KMS-11 (cell line): ENCODE results near the gene CAMK4.

Experiments
- H2AFZ ChIP-seq: fragments of 200-600 bp; sonication (generic); 2 replicates; pipeline ENCODE4 v1.6.1; 2016; ENCODE audit warnings: antibody characterized with exemption, mixed run types, low read depth
- H3K27ac ChIP-seq: fragments of 200-600 bp; sonication (generic); 2 replicates; pipeline ENCODE4 v1.6.1; 2016; ENCODE audit warnings: mild to moderate bottlenecking, mixed run types
- H3K27me3 ChIP-seq: fragments of 200-600 bp; sonication (generic); 2 replicates; pipeline ENCODE4 v1.6.1; 2017; ENCODE audit warnings: mild to moderate bottlenecking, low read depth, mixed run types, moderate library complexity; ENCODE audit not compliant: insufficient read depth
- H3K36me3 ChIP-seq: fragments of 200-600 bp; sonication (generic); 2 replicates; pipeline ENCODE4 v1.6.1; 2017; ENCODE audit warnings: mild to moderate bottlenecking, mixed run types; ENCODE audit not compliant: insufficient read depth
- H3K4me1 ChIP-seq: fragments of 200-600 bp; sonication (generic); 2 replicates; pipeline ENCODE4 v1.6.1; 2016; ENCODE audit warnings: mild to moderate bottlenecking, low read depth, mixed run types; ENCODE audit not compliant: poor library complexity, severe bottlenecking
- H3K4me2 ChIP-seq: fragments of 200-600 bp; sonication (generic); 2 replicates; pipeline ENCODE4 v1.7.0; 2016; ENCODE audit warnings: mild to moderate bottlenecking, mixed run types
- H3K4me3 ChIP-seq: fragments of 200-600 bp; sonication (generic); IDR thresholded peaks from 2 replicates; pipeline ENCODE4 v1.6.1; 2017; ENCODE audit warnings: low read depth, low read length, mixed read lengths; ENCODE audit not compliant: insufficient read depth
- H3K79me2 ChIP-seq: fragments of 200-600 bp; sonication (generic); 2 replicates; pipeline ENCODE4 v1.6.1; 2016; ENCODE audit warnings: low read depth, mixed run types; ENCODE audit not compliant: insufficient read depth
- H3K9ac ChIP-seq: fragments of 200-600 bp; sonication (generic); 2 replicates; pipeline ENCODE4 v1.6.1; 2016; ENCODE audit warnings: mild to moderate bottlenecking, mixed run types
- H4K20me1 ChIP-seq: fragments of 200-600 bp; sonication (generic); 2 replicates; pipeline ENCODE4 v1.6.1; 2016; ENCODE audit warnings: mild to moderate bottlenecking, mixed run types; ENCODE audit not compliant: insufficient read depth
- TF ChIP-seq, protein P1 (sequence below): fragments of 200-600 bp; sonication (generic); conservative IDR thresholded peaks from 2 replicates; pipeline ENCODE4 v1.6.1; 2017; ENCODE audit warnings: low read depth, mild to moderate bottlenecking, antibody characterized with exemption, low read length, moderate library complexity, mixed read lengths

The CAMK4 gene

DNA sequence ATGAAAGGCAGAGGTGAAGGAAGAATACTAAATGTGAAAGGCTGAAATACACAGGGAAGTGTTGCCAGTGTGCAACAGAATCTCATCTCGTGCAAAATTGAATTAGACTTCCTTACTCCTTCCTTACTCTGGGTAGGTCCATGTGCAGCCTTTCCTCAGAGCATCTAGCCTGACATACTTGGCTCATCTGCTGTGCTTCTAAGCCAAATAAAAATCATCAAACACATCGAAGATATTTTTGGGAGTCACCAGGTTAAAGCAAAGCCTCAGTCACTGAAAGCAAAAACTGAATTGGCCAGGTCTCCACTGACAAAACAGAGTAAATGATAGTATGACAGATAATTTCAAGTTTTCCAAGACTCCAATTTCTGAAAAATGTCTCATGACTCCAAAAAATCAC lies 268.8 kb downstream of the CAMK4 start:
- Histone ChIP-seq H3K4me3 (no peak overlapping the region), H3K79me2 (no peaks in the 10 kb centered on the region), H4K20me1 (no peaks in the 10 kb centered on the region), H3K27ac (no peak overlapping the region), H3K4me1 (peaks cover under 1% of the 10 kb centered on the region), H2AFZ (no peak overlapping the region), H3K4me2 (no peak overlapping the region), H3K36me3 (no peaks in the 10 kb centered on the region), H3K9ac (no peak overlapping the region), H3K27me3 (no peaks in the 10 kb centered on the region)
- TF ChIP-seq, protein P1, sequence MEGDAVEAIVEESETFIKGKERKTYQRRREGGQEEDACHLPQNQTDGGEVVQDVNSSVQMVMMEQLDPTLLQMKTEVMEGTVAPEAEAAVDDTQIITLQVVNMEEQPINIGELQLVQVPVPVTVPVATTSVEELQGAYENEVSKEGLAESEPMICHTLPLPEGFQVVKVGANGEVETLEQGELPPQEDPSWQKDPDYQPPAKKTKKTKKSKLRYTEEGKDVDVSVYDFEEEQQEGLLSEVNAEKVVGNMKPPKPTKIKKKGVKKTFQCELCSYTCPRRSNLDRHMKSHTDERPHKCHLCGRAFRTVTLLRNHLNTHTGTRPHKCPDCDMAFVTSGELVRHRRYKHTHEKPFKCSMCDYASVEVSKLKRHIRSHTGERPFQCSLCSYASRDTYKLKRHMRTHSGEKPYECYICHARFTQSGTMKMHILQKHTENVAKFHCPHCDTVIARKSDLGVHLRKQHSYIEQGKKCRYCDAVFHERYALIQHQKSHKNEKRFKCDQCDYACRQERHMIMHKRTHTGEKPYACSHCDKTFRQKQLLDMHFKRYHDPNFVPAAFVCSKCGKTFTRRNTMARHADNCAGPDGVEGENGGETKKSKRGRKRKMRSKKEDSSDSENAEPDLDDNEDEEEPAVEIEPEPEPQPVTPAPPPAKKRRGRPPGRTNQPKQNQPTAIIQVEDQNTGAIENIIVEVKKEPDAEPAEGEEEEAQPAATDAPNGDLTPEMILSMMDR: no peak

DNA sequence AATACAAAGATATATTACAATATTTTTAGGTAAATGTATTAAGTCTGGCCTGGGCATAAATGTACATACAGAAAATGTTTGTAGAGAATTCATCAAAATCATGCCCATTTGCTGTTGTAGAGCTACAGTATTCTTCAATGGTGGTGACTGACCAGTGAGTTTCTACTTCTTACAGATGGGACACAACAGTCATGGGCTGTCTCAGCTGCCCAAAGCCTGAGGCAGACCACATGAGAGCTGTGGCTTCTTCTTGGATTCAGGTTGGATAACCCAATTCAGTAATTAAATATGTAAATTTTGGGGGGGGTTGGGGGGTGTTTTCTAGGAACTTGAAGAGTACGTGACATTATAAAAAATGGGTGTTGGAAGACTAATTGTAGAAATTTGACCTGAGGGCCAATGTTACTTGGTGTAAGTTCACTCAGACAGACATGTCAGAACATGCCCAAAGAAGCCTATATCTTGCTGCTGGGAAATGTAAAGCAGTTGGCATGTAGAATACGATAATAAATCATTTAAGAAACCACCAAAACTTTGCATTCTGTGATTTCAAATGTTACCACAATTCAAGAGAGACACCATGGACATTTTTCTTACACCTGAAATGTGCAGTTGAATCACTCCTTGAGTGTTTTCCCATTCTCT lies 270.3 kb downstream of the CAMK4 start:
- H4K20me1 ChIP-seq: no peaks in the 10 kb centered on the region
- no peak overlapping the region for H3K27ac ChIP-seq
- H3K79me2 ChIP-seq: no peaks in the 10 kb centered on the region
- H3K4me1 ChIP-seq: peaks cover 10% of the 10 kb centered on the region
- H3K27me3 ChIP-seq: no peaks in the 10 kb centered on the region
- H3K4me2 ChIP-seq: no peak overlapping the region
- no peak overlapping the region for H2AFZ ChIP-seq
- no peak overlapping the region for H3K9ac ChIP-seq
- no peak overlapping the region for H3K4me3 ChIP-seq
- TF ChIP-seq, protein P1: no peak
- H3K36me3 ChIP-seq: no peaks in the 10 kb centered on the region

DNA sequence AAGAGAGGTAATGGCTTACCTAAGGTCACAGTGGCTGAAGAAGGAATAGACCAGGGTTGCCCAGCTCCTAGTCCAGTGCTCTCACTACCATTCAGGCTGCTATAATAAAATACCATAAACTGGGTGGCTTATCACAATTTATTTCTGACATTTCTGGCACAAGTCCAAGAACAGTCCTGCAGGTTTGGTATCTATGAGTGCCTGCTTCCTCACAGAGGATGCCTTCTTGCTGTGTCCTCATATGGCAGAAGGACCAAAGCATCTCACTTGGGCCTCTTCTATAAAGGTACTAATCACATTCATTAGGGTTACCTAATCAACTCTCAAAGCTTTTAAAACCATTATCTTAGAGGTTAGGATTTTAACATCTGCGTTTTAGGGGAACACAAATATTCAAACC lies 271.0 kb downstream of the CAMK4 start:
- TF ChIP-seq, protein P1: no peak
- H3K36me3 ChIP-seq: no peaks in the 10 kb centered on the region
- no peaks in the 10 kb centered on the region for H3K79me2 ChIP-seq
- H3K9ac ChIP-seq: no peak overlapping the region
- no peaks in the 10 kb centered on the region for H3K27me3 ChIP-seq
- H2AFZ ChIP-seq: no peak overlapping the region
- H3K4me1 ChIP-seq: peaks cover 10% of the 10 kb centered on the region
- H3K27ac ChIP-seq: no peak overlapping the region
- H4K20me1 ChIP-seq: no peaks in the 10 kb centered on the region
- no peak overlapping the region for H3K4me2 ChIP-seq
- no peak overlapping the region for H3K4me3 ChIP-seq

DNA sequence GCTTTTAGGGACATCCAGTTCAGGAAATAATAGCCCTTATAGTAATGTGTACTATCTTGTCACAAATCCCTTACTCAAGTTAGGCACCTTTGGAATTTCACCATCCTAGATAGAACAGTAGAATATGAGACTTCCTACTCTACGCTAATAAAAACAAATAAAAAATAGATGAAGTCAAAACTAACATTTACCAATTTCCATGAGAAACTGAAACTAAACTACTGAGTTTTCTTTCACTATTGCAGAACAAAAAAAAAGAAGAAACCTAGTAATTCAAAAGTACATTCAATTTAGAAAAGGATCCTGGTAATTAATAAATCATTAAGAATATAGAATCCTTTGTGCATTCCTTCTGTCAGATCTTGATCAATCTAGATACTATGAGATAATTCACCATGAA lies 274.2 kb downstream of the CAMK4 start:
- H3K9ac ChIP-seq: no peak overlapping the region
- H3K36me3 ChIP-seq: no peaks in the 10 kb centered on the region; the same call in 1 of the 2 replicates
- 0 out of 2 replicates have a peak overlapping the region, but pooled peaks have one; percentile 14 for H3K4me2 ChIP-seq
- no peaks in the 10 kb centered on the region for H4K20me1 ChIP-seq
- peaks cover 10% of the 10 kb centered on the region for H3K4me1 ChIP-seq
- H3K79me2 ChIP-seq: no peaks in the 10 kb centered on the region
- no peak overlapping the region for H2AFZ ChIP-seq
- H3K27me3 ChIP-seq: no peaks in the 10 kb centered on the region
- no peak overlapping the region for H3K27ac ChIP-seq
- TF ChIP-seq, protein P1: no peak
- no peak overlapping the region for H3K4me3 ChIP-seq
